HG03460 (cell line): ENCODE data around the gene PLA2G15.

Experiments used
- ATAC-seq: cut with Tn5 transposase; IDR thresholded peaks from one replicate; pipeline ENCODE4 v1.9.1; 2021; ENCODE audit not compliant: unreplicated experiment

The PLA2G15 gene

DNA sequence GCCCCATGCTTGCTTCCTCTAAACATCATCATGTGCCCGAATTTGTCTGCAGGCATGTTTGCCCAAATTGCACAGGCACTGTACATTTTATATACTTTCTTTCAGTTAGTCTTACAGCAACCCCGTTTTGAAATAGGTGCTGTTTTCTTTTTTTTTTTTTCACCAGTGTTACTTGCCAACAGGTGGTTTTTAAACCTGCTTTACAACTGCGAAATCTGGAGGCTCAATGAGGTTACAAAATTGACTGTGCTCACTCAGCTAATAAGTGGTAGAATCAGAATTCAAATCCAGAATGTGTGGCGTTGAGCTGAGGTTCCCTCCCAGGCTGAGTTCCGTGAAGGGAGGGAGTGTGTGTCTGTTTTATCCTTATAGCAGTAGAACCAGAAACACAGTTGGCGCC lies 5.8 kb downstream of the PLA2G15 start:
- ATAC-seq: no peak

- no peak for ATAC-seq
These were observed 6.7 kb downstream of the PLA2G15 start for GRCh38 chr16:68251832-68252231.

- ATAC-seq: no peak
These were observed 7.2 kb downstream of the PLA2G15 start for GRCh38 chr16:68252383-68252782.

DNA sequence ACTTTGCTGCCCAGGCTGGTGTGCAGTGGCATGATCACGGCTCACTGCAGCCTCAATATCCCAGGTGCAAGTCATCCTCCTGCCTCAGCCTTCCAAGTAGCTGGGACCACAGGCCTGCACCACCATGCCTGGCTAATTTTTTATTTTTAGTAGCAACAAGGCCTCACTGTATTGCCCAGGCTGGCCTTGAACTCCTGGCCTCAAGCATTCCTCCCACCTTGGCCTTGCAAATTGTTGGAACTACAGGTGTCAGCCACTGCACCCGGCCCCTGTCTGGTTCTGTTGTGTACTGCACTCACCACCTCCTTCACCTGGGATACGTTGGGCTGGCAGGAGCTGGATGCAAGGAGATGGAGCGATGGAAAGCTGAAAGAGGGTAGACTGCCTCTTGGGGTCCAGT lies 8.5 kb downstream of the PLA2G15 start:
- ATAC-seq: no peak

- ATAC-seq: no peak
These were observed 10.5 kb downstream of the PLA2G15 start for GRCh38 chr16:68255712-68256111.

DNA sequence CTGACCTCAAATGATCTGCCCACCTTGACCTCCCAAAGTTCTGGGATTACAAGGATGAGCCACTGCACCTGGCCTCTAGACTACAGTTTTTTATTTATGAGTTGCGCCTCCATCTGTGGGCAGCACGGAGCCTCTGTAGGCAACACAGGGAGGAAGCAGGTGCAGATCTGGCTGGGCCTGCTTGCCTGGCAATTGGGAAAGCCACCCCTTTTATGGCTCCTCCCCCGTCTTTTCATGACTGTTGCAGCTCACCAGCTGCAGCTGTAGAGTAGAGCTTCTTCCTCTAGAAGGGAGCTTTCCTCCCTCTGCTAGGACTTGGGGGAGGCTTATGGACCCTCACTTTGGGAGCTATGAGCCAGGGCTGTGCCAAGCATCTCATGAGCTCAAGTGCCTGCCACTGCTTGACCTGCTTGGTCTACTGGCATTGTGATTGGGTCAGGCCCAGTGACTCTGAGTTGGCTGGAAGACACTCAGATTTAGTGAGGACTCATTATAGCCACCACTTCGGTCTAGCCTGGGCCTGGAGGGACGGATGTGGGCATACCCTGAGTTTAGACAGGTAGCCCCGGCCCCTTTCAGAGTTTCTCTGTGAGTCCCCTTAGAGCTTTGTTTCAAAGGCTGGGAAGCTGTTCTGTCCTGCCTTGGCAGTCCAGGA lies 12.2 kb downstream of the PLA2G15 start:
- ATAC-seq: peak; percentile 51

DNA sequence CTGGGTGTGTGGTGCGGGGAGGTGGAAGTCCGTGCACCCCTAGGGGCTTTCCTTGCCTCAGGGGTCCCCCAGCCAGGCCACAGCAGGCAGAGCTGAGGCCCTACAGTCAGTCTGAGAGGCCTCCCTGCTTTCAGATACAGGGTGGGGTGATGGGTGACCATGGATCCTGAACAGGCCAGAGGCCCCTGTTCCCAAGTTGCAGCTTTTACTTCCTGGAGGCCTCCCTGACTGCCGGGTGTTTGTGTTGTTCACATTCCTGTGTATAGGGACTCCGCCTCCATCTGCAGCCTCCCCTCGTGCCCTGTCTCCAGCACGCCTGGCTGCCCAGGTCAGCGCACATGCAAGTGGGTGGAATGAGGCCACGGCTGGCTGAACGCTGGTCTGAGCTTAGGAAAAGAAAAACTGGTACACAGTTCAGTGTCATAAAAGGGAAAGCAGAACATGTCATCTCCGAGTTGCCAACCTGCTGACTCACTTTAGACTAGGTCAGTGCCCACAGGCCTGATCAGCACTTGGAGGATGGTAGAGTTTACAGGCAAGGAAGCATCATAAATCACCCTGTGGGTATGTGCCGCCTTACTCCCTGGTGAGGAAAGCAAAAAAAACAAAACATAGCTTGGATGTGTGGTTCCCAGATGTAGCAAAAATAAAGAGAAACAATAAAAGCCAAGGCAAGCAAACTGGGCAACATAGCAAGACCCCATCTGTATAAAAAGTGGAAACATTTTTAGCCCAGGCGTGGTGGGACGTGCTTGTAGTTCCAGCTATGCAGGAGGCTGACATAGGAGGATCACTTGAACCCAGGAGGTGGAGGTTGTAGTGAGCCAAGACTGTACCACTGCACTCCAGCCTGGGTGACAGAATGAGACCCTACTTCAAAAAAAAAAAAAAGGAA lies 13.0 kb downstream of the PLA2G15 start:
- peak; percentile 16 for ATAC-seq

DNA sequence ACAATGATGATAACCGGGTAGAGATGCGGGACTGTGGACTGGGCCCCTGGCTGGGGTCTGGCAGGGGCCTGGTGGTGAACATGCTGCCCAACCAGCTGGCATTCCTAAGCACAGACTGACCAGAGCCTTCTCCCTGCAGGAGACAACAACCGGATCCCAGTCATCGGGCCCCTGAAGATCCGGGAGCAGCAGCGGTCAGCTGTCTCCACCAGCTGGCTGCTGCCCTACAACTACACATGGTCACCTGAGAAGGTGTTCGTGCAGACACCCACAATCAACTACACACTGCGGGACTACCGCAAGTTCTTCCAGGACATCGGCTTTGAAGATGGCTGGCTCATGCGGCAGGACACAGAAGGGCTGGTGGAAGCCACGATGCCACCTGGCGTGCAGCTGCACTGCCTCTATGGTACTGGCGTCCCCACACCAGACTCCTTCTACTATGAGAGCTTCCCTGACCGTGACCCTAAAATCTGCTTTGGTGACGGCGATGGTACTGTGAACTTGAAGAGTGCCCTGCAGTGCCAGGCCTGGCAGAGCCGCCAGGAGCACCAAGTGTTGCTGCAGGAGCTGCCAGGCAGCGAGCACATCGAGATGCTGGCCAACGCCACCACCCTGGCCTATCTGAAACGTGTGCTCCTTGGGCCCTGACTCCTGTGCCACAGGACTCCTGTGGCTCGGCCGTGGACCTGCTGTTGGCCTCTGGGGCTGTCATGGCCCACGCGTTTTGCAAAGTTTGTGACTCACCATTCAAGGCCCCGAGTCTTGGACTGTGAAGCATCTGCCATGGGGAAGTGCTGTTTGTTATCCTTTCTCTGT lies 14.0 kb downstream of the PLA2G15 start:
- no peak for ATAC-seq

DNA sequence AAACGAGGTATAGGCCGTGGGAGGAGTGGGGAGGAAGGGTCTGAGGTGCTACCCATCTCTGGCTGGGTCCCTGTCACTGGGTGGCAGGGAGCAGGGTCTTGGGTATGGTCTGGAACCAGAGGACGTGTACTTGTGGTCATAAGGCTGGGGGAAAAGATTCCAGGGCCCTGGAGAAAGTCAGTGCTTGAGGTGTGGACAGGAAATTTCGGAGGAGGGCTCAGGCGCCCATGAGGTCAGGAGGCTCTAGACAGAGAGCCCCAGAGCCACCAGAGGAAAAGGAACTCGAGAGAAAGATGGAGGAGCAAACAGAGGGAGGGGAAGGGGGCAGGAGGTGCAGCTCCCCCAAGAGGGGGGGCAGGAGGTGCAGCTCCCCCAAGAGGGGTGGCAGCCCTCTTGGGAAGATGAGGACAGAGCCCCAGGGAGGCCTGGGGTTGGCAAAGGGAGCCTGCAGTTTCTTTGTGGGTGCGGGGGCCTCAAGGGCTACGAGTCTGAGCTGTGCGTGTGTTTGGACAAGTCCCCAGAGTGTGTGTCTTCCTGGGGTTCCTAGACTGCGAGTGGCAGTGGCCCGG lies 18.5 kb downstream of the PLA2G15 start:
- peak; percentile 4 for ATAC-seq

GRCh38 chr16:68264128-68265077 lies 19.2 kb downstream of the PLA2G15 start, which contains the start of gene SLC7A6:
Gene SLC7A6 (plus strand): TSS chr16:68264526. CDS start chr16:68274727, 10,201 bp downstream.
- ATAC-seq: peak; percentile 51

GRCh38 chr16:68265078-68265920 lies 20.1 kb downstream of the PLA2G15 start:
- peak; percentile 18 for ATAC-seq

DNA sequence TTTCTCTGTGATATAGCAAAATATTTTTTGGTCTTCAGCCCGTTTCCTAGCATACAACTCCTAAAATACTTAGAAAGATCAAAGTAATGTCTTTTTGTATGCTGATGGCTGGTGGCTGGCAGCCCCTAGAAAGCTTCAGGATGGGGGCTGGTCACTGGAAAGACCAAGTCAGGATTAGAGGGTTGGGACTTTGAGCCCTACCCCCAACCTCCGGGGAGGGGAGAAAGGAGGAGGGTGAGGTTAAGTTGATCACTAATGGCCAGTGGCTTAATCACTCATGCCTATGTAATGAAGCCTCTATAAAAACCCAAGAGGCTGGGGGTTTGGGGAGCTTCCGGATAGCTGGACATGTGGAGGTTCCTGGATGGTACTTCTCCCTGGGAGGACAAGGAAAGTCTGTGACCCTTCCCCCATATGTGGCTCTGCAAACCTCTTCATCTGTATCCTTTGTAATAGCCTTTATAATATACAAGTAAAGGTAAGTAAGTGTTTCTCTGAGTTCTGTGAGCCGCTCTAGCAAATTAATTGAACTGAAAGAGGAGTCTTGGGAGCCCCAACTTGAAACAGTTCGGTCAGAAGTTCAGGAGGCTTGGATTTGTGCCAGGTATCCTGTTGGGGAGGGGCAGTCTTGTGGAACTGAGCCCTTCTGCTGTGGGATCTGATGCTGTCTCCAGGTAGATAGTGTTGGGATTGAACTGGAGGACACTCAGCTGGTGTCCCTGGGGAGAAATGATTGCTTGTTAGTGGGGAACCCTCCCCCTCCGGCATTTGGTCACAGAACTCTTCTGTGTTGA lies 22.6 kb downstream of the PLA2G15 start:
- ATAC-seq: no peak

DNA sequence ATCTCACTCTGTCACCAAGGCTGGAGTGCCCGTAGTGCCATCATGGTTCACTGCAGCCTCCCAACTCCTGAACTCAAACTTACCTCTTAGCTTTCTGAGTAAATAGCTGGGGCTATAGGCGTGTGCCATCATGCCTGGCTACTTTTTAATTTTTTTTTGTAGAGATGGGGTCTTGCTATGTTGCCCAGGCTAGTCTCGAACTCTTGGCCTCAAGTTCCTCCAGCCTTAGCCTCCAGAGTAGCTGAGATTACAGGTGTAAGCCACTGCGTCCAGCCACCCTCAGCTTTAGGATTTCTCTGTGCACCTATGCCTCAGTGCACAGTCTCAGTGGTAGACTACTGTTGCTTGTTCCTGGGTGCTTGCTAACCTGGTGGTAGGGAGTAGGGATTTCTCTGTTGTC lies 24.6 kb downstream of the PLA2G15 start:
- ATAC-seq: no peak

DNA sequence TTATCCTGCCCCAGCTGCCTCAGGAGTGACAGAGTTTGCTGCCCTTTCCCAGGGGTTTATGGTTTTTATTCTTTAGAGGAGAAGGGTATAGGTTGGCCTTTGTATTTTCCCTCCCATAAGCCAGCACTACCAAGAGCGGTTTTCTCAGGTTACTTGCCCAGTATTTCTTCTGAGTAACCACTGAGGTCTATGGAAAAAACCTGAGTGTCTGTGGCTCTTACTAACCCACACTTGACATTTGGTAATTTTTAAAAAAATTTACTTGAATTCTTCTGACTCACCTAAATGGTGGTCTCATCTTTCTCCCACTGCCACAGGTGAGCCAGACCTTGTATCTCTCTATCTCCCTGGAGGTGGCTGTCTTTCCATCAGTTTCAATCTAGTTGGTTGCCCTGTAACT lies 25.2 kb downstream of the PLA2G15 start:
- ATAC-seq: no peak

DNA sequence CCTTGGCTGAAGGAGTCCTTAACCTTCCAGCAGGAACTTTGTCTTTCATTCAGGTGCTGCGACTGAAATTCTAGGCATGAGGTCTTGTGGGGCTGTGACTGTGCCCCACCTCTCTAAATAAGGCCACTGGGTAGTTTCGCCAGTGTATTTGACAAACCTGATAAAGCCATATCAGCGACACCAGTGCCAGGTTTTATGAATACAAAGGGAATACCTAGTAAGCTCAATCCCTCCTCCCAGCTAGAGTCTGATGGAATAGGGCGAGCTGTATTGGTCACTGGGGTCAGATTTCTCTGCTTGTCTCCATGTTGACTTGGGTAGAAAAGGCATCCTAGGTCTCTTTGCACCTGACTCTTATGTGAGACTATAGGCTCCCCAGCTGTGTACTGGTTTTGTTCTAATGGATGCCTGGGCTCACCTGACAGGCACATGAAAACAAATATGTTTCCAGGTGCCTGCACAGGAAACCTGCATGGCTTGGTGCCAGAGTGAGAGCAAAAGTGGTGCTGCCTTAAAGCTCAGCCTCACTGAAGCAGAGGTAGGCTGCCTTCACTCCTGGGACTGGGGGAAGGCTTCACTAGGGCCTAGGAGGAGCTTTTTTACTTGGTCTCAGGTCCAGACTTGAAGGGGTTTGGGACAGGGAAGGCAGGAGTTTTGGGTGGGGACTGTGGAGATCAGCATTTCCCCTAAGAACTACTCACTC lies 27.5 kb downstream of the PLA2G15 start:
- no peak for ATAC-seq

DNA sequence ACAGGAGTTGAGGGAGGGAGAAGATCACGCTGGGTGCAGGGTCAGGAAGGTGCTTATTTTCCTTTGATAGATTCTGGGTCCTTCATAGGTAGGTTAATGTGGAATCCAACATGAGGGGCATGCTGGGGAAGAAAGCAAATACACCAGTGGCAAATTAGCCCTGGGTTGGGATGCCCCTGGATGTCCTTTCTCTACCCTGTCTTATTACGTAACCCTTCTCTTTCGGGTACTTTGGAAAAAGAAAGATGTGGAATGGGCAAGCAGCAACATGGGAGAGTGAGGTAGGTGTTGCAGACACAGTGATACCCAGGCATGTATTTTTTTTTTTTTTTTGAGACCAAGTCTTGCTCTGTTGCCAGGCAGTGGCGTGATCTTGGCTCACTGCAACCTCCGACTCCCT lies 28.3 kb downstream of the PLA2G15 start:
- ATAC-seq: no peak

GRCh38 chr16:68273896-68274295 lies 28.7 kb downstream of the PLA2G15 start:
- ATAC-seq: no peak

- no peak for ATAC-seq
These were observed 29.3 kb downstream of the PLA2G15 start for GRCh38 chr16:68274441-68274840.
